H1 (cell line): ENCODE results near the gene FASTKD1. TPM values are rescaled to one million over a fixed set of nuclear protein-coding genes. Genes with fewer than 3 reads are reported as not detected.
"Not testable (repeated sequence)": the region's sequence is repeated elsewhere in the genome, so short reads cannot be mapped to it uniquely, and the experiment has no call there.

Experiments used
- CTCF ChIA-PET: fragments of 300-600 bp; sonication (Branson Sonifier 250); formaldehyde crosslinking; loops from one replicate; lab custom pipeline; 2021; ENCODE audit not compliant: partially characterized antibody; lab: Charles Lee
- POLR2A ChIA-PET: fragments of 300-600 bp; sonication (Branson Sonifier 250); formaldehyde crosslinking; loops from one replicate; lab custom pipeline; 2021; ENCODE audit warnings: inconsistent platforms; ENCODE audit not compliant: partially characterized antibody; lab: Charles Lee
- DNase-seq, 2 experiments: peaks; one replicate each; pipeline versions ENCODE4 v3.0.0 to v3.0.0-alpha.2; 2010 to 2022; ENCODE audit warnings: low spot score in 2 of 2, low read depth in 1 of 2, mixed read lengths in 1 of 2
- FAIRE-seq: peaks from 2 replicates; lab custom pipeline; 2011; peaks lifted over from hg19 to GRCh38; lab: Jason Lieb, UNC
- H2AFZ ChIP-seq: 2 replicates; pipeline ENCODE4 v1.8.1; 2012; ENCODE audit warnings: low read length, inconsistent platforms
- H2AK5ac ChIP-seq: 2 replicates; pipeline ENCODE4 v1.6.1; 2013; ENCODE audit warnings: low read depth, low read length
- H2BK120ac ChIP-seq: replicated peaks from 2 replicates; pipeline ENCODE3; 2013; ENCODE audit warnings: low read depth, low read length, inconsistent platforms
- H2BK12ac ChIP-seq: 2 replicates; pipeline ENCODE4 v1.6.1; 2013; ENCODE audit warnings: low read depth, low read length
- H2BK15ac ChIP-seq: 2 replicates; pipeline ENCODE4 v1.6.1; 2013; ENCODE audit warnings: low read length
- H2BK20ac ChIP-seq: 2 replicates; pipeline ENCODE4 v1.6.1; 2013; ENCODE audit warnings: low read length
- H2BK5ac ChIP-seq: 2 replicates; pipeline ENCODE4 v1.6.1; 2013; ENCODE audit warnings: low read depth, low read length
- H3K14ac ChIP-seq: 2 replicates; pipeline ENCODE4 v1.6.1; 2013; ENCODE audit warnings: inconsistent platforms; ENCODE audit not compliant: insufficient read length
- H3K18ac ChIP-seq: 2 replicates; pipeline ENCODE4 v1.6.1; 2013; ENCODE audit warnings: low read length; ENCODE audit errors: extremely low read depth
- H3K23ac ChIP-seq: 2 replicates; pipeline ENCODE4 v1.6.1; 2013; ENCODE audit warnings: inconsistent platforms; ENCODE audit not compliant: insufficient read length
- H3K23me2 ChIP-seq: 2 replicates; pipeline ENCODE4 v1.6.1; 2013; ENCODE audit warnings: low read depth, low read length
- H3K27ac ChIP-seq: 2 replicates; pipeline ENCODE4 v1.6.1; 2011; ENCODE audit warnings: low read depth, low read length, inconsistent platforms
- H3K27me3 ChIP-seq, 4 experiments: replicated peaks in 1 of 4; 1 replicate in 1 of 4; 2 replicates in 3 of 4; pipeline versions ENCODE4 v1.6.1 to v1.8.1; 2011 to 2013; ENCODE audit warnings: low read length in 3 of 4, mild to moderate bottlenecking in 3 of 4, inconsistent platforms in 2 of 4, mixed read lengths in 2 of 4, moderate library complexity in 1 of 4; ENCODE audit not compliant: control insufficient read depth in 3 of 4, insufficient read depth in 3 of 4; ENCODE audit errors: extremely low read depth in 1 of 4
- H3K36me3 ChIP-seq, 4 experiments: 2 replicates each; pipeline versions ENCODE4 v1.6.1 to v1.8.1; 2011 to 2013; ENCODE audit warnings: mild to moderate bottlenecking in 4 of 4, low read length in 3 of 4, moderate library complexity in 2 of 4, control low read depth in 1 of 4, inconsistent platforms in 1 of 4; ENCODE audit not compliant: insufficient read depth in 4 of 4, control insufficient read depth in 2 of 4
- H3K4ac ChIP-seq: replicated peaks from 2 replicates; pipeline ENCODE3; 2013; ENCODE audit warnings: low read length, low read depth, mixed read lengths, inconsistent platforms; ENCODE audit not compliant: insufficient read length
- H3K4me1 ChIP-seq, 4 experiments: replicated peaks in 1 of 4; 1 replicate in 1 of 4; 2 replicates in 3 of 4; pipeline versions ENCODE4 v1.6.1 to v1.8.1; 2011 to 2013; ENCODE audit warnings: low read length in 3 of 4, inconsistent platforms in 2 of 4, mixed read lengths in 1 of 4; ENCODE audit not compliant: insufficient read depth in 4 of 4, control insufficient read depth in 3 of 4
- H3K4me2 ChIP-seq, 2 experiments: 2 replicates each; pipeline versions ENCODE4 v1.6.1 to v1.8.1; 2011 to 2013; ENCODE audit warnings: low read depth in 2 of 2, low read length in 2 of 2, control low read depth in 1 of 2, inconsistent platforms in 1 of 2, mild to moderate bottlenecking in 1 of 2; ENCODE audit not compliant: insufficient read depth in 1 of 2
- H3K4me3 ChIP-seq, 4 experiments: fragments of 200-600, 300-600 bp in 1 of 4; sonication (generic), shearing (Covaris generic), sonication (Bioruptor Twin) in 1 of 4; 2 replicates each; pipeline versions ENCODE4 v1.5.1 to v1.8.1; 2011 to 2016; ENCODE audit warnings: low read length in 4 of 4, low read depth in 3 of 4, control low read depth in 2 of 4, inconsistent platforms in 2 of 4, mild to moderate bottlenecking in 2 of 4, mixed read lengths in 1 of 4, moderate library complexity in 1 of 4; ENCODE audit not compliant: insufficient read depth in 2 of 4; ENCODE audit errors: extremely low read depth in 1 of 4
- H3K56ac ChIP-seq: replicated peaks from 2 replicates; pipeline ENCODE3; 2013; ENCODE audit warnings: low read depth, mild to moderate bottlenecking, mixed read lengths, low read length, inconsistent platforms; ENCODE audit not compliant: insufficient read length
- H3K79me1 ChIP-seq: 2 replicates; pipeline ENCODE4 v1.6.1; 2013; ENCODE audit warnings: low read depth, low read length, control low read depth
- H3K79me2 ChIP-seq, 2 experiments: 2 replicates each; pipeline versions ENCODE4 v1.6.1 to v1.8.1; 2012 to 2013; ENCODE audit warnings: low read length in 2 of 2, mild to moderate bottlenecking in 2 of 2, inconsistent platforms in 1 of 2; ENCODE audit not compliant: insufficient read depth in 2 of 2, control insufficient read depth in 1 of 2
- H3K9ac ChIP-seq, 4 experiments: replicated peaks in 1 of 4; 1 replicate in 1 of 4; 2 replicates in 3 of 4; pipeline versions ENCODE4 v1.6.1 to v1.8.1; 2011 to 2013; ENCODE audit warnings: low read depth in 3 of 4, low read length in 3 of 4, control low read depth in 2 of 4, mild to moderate bottlenecking in 2 of 4, moderate library complexity in 2 of 4, inconsistent platforms in 1 of 4; ENCODE audit errors: extremely low read depth in 1 of 4
- H3K9me3 ChIP-seq, 2 experiments: 2 replicates each; pipeline versions ENCODE4 v1.6.1 to v1.8.1; 2012 to 2013; ENCODE audit warnings: mild to moderate bottlenecking in 2 of 2, moderate library complexity in 2 of 2, control low read depth in 1 of 2, inconsistent platforms in 1 of 2, low read depth in 1 of 2, low read length in 1 of 2, mixed read lengths in 1 of 2; ENCODE audit not compliant: insufficient read depth in 2 of 2
- H4K20me1 ChIP-seq, 2 experiments: replicated peaks in 1 of 2; 2 replicates each; pipeline versions ENCODE3 to v1.8.1; 2011 to 2013; ENCODE audit warnings: inconsistent platforms in 2 of 2, low read length in 2 of 2, mild to moderate bottlenecking in 1 of 2; ENCODE audit not compliant: insufficient read depth in 2 of 2, control insufficient read depth in 1 of 2
- H4K5ac ChIP-seq: 2 replicates; pipeline ENCODE4 v1.6.1; 2013; ENCODE audit warnings: low read length, low read depth, mixed read lengths, inconsistent platforms; ENCODE audit not compliant: insufficient read length
- H4K8ac ChIP-seq: 2 replicates; pipeline ENCODE4 v1.8.0; 2013; ENCODE audit warnings: mild to moderate bottlenecking, moderate library complexity, low read length, inconsistent platforms; ENCODE audit not compliant: insufficient read depth; ENCODE audit errors: extremely low read depth
- H4K91ac ChIP-seq: replicated peaks from 2 replicates; pipeline ENCODE3; 2013; ENCODE audit warnings: low read length, mixed read lengths, inconsistent platforms; ENCODE audit not compliant: insufficient read length
- WGBS, 2 experiments: shearing (Covaris generic) in 1 of 2; methylation state at CpG; one replicate each; pipeline versions ENCODE4 v1.1.6 to v1.1.7; 2013 to 2015; ENCODE audit warnings: low lambda C conversion rate in 2 of 2, mixed read lengths in 2 of 2, inconsistent platforms in 1 of 2, low coverage in 1 of 2, missing lambda C conversion rate in 1 of 2; ENCODE audit not compliant: insufficient replicate concordance in 2 of 2, insufficient coverage in 1 of 2, insufficient read length in 1 of 2; ENCODE audit errors: extremely low coverage in 1 of 2, missing lambda C conversion rate in 1 of 2; 5-methylcytosine and 5-hydroxymethylcytosine counted together
- polyA plus RNA-seq, 7 experiments: library from polyadenylated mRNA; depleted of rRNA in 3 of 7; stranded (reverse) in 5 of 7; unstranded in 2 of 7; fragments of >200 nt in 5 of 7; fragments of 200-250 nt in 2 of 7; gene quantifications; 1 replicate in 5 of 7; 2 replicates in 1 of 7; 4 replicates in 1 of 7; pipeline versions ENCODE4 v1.2.1 to v1.2.3, GENCODE V29; 2011 to 2013; ENCODE audit warnings: missing spikeins in 2 of 7, mixed read lengths in 2 of 7
- total RNA-seq: library from RNA; stranded (reverse); fragmentation: NEBNext Ultra II Directional; extraction: Animal tissue kit (Norgen Biotek cat#: 25700); gene quantifications from 2 replicates; pipeline ENCODE4 v1.2.1, GENCODE V29; 2021

Gene FASTKD1
- total and polyA plus RNA-seq, 2 of the 8 experiments (the other 6 are each of a cell fraction or from before 2014, with no cell fraction given): 18.7 to 70.8 TPM

DNA sequence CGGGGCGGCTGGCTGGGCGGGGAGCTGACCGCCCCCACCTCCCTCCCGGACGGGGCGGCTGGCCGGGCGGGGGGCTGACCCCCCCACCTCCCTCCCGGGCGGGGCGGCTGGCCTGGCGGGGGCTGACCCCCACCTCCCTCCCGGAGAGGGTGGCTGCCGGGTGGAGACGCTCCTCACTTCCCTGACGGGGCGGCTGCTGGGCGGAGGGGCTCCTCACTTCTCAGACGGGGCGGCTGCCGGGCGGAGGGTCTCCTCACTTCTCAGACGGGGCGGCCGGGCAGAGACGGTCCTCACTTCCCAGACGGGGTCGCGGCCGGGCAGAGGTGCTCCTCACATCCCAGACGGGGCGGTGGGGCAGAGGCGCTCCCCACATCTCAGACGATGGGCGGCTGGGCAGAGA, 1.6 kb upstream of the FASTKD1 start:
- H3K14ac ChIP-seq, H3K4me2 ChIP-seq, H4K8ac ChIP-seq, H3K18ac ChIP-seq, H3K27ac ChIP-seq, H4K91ac ChIP-seq, H2BK120ac ChIP-seq, CTCF ChIA-PET, H2BK15ac ChIP-seq, H3K56ac ChIP-seq, H4K5ac ChIP-seq, H3K4me1 ChIP-seq, FAIRE-seq, H2BK12ac ChIP-seq, H2BK20ac ChIP-seq, H3K36me3 ChIP-seq, H2BK5ac ChIP-seq, H3K9ac ChIP-seq, H3K23ac ChIP-seq, DNase-seq, H3K79me1 ChIP-seq, H3K9me3 ChIP-seq, H3K27me3 ChIP-seq, H4K20me1 ChIP-seq, H3K23me2 ChIP-seq, H2AK5ac ChIP-seq, H3K4me3 ChIP-seq, H2AFZ ChIP-seq, H3K4ac ChIP-seq: not testable (repeated sequence)
- no CpG with 5 or more reads among the region's 36 CpGs for WGBS, 2 experiments
- POLR2A ChIA-PET: interaction anchor here (0.7 kb wide), 1 partner anchor 9 kb away, joined by 3 read pairs; no protein-coding TSS in a partner anchor
- H3K79me2 ChIP-seq: peaks cover 0 to 30% of the 10 kb centered on the region in 2 experiments; a peak in 3 of 4 replicates

DNA sequence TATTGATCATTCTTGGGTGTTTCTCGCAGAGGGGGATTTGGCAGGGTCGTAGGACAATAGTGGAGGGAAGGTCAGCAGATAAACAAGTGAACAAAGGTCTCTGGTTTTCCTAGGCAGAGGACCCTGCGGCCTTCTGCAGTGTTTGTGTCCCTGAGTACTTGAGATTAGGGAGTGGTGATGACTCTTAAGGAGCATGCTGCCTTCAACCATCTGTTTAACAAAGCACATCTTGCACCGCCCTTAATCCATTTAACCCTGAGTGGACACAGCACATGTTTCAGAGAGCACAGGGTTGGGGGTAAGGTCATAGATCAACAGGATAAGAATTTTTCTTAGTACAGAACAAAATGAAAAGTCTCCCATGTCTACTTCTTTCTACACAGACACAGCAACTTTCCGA, 874 bp upstream of the FASTKD1 start:
- H4K8ac ChIP-seq, H2BK20ac ChIP-seq: not testable (repeated sequence)
- 87% methylated on average over 5 of the region's 5 CpGs; no CpG with 5 or more reads in 1 of the 2 experiments for WGBS, 2 experiments

More for the DNA sequence above, 874 bp upstream of the FASTKD1 start:
- H2BK120ac ChIP-seq, H3K18ac ChIP-seq, H3K27me3 ChIP-seq, H2AFZ ChIP-seq, H4K20me1 ChIP-seq, H3K23me2 ChIP-seq, FAIRE-seq, H4K91ac ChIP-seq, H2BK15ac ChIP-seq, H3K79me1 ChIP-seq, CTCF ChIA-PET, H2AK5ac ChIP-seq, H3K4me2 ChIP-seq, H3K23ac ChIP-seq, H3K4ac ChIP-seq, H3K4me3 ChIP-seq, H3K9me3 ChIP-seq, H2BK5ac ChIP-seq, H4K5ac ChIP-seq, DNase-seq, H3K9ac ChIP-seq, H3K36me3 ChIP-seq, H3K56ac ChIP-seq, H3K14ac ChIP-seq, H2BK12ac ChIP-seq, H3K4me1 ChIP-seq, H3K27ac ChIP-seq: not testable (repeated sequence)
- POLR2A ChIA-PET: interaction anchor here (0.7 kb wide), 1 partner anchor 10 kb away, joined by 3 read pairs; no protein-coding TSS in a partner anchor
- H3K79me2 ChIP-seq: peaks cover 0 to 35% of the 10 kb centered on the region in 2 experiments; a peak in 3 of 4 replicates
